UCSD-AML1 (cell line): ENCODE data around the gene CCDC167.
A peak's percentile ranks its signal among the peaks of the same experiment; 100 is the strongest.

Experiments
- DNase-seq: peaks from one replicate; lab custom pipeline; 2025; ENCODE audit not compliant: unreplicated experiment; lab: John Stamatoyannopoulos, UW

Gene CCDC167

GRCh38 chr6:37435373-37435772, 64.3 kb downstream of the CCDC167 start:
- DNase-seq, result no peak

DNA sequence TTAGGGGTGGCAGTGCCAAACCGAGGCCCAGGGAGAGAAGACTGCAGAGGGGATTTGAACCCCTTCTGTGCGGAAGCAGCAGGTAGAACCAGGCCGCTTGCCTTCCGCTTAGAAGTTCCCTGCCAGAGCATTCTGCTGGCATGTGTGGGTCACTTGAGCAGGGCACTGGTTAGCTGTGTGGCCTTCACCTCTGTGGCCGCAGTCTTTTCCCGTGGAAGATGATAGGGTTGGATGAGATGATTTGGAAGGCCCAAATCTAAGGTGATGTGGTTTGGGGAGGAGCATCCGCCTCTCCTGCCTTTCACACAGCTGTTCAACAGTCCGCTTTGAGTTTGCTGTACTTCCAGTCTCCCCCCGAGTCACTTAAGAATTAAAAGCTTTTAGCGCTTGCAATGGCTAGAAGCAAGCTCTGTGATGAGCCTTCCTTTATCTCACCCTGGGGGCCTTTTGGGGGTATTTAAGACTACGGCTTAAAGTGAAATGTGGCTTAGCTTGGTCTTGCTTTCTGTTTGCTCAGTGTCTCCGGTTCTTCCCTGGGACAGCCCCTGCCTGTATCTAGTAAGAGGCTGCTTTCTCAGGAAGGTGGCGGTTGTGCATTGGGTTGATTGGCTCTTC, 65.9 kb downstream of the CCDC167 start:
- DNase-seq, result peak; percentile 58
